Stomach (tissue), 9 donors: ENCODE measurements around the gene ARHGEF12. TPM values are rescaled to one million over a fixed set of nuclear protein-coding genes. Genes with fewer than 3 reads are reported as not detected.

ENCODE experiments used
- DNase-seq, 2 donors: peaks; one replicate each; pipeline versions ENCODE4 v3.0.0 to v3.0.0-alpha.2; 2013 to 2019
- H3K27ac ChIP-seq, 5 donors: fragments of 200-600 bp in 4 of 5; sonication (generic) in 4 of 5; one replicate each; pipeline ENCODE4 v1.5.1; 2013 to 2019; ENCODE audit warnings: mild to moderate bottlenecking in 1 of 5, moderate library complexity in 1 of 5
- H3K27me3 ChIP-seq, 3 donors: fragments of 200-600 bp; sonication (generic); one replicate each; pipeline ENCODE4 v1.5.1; 2017 to 2019; ENCODE audit warnings: mixed run types in 1 of 3
- H3K36me3 ChIP-seq, 4 donors: fragments of 200-600 bp; sonication (generic); 1 replicate in 3 of 4; 2 replicates in 1 of 4; pipeline ENCODE4 v1.5.1; 2016 to 2019
- H3K4me1 ChIP-seq, 4 donors: fragments of 200-600 bp; sonication (generic); one replicate each; pipeline ENCODE4 v1.5.1; 2016 to 2019
- H3K4me3 ChIP-seq, 4 donors: fragments of 200-600 bp; sonication (generic) in 3 of 4; one replicate each; pipeline ENCODE4 v1.5.1; 2016 to 2019; ENCODE audit warnings: mild to moderate bottlenecking in 1 of 4
- H3K9me3 ChIP-seq, 4 donors: fragments of 200-600 bp; sonication (generic); one replicate each; pipeline ENCODE4 v1.5.1; 2016 to 2019
- EP300 ChIP-seq: sonication (generic); formaldehyde crosslinking; IDR thresholded peaks from one replicate; pipeline ENCODE4 v1.6.1; 2017; ENCODE audit warnings: antibody characterized with exemption
- POLR2A ChIP-seq, 4 donors: fragments of 450-650 bp; IDR thresholded peaks; one replicate each; pipeline ENCODE4 v1.6.1; 2016; ENCODE audit warnings: antibody characterized with exemption in 4 of 4, control low read depth in 2 of 4, mild to moderate bottlenecking in 1 of 4, moderate library complexity in 1 of 4
- POLR2AphosphoS5 ChIP-seq, 3 donors: sonication (generic); formaldehyde crosslinking; IDR thresholded peaks; one replicate each; pipeline ENCODE4 v1.6.1; 2016; ENCODE audit warnings: antibody characterized with exemption in 3 of 3
- WGBS, 5 donors: extraction: QIAGEN DNeasy Blood & Tissue Kit in 3 of 5; methylation state at CpG; one replicate each; pipeline versions ENCODE4 v1.1.5 to v1.1.7; 2013 to 2018; 5-methylcytosine and 5-hydroxymethylcytosine counted together
- intact Hi-C: fragments of 100-400 bp; cut with DNase I; formaldehyde crosslinking; loops from one replicate; pipeline ENCODE4 v1.15.1; 2023; ENCODE audit warnings: low total_unique reads
- polyA plus RNA-seq, 3 donors: library from polyadenylated mRNA; stranded (reverse); fragments of 200-250 nt; gene quantifications; one replicate each; pipeline ENCODE4 v1.2.3, GENCODE V29; 2013
- total RNA-seq, 5 donors: library from RNA; depleted of rRNA; stranded (reverse); fragments of >200 nt; gene quantifications; one replicate each; pipeline versions ENCODE4 v1.1.0 to v1.2.3, GENCODE V29; 2014 to 2016
- TF ChIP-seq, protein P1 (sequence below), 7 experiments: fragments of 450-650 bp in 4 of 7; fragments of 200-600 bp in 3 of 7; sonication (generic) in 3 of 7; IDR thresholded peaks; one replicate each; pipeline ENCODE4 v1.5.1; 2016 to 2019; ENCODE audit warnings: antibody characterized with exemption in 7 of 7, control low read depth in 2 of 7, mild to moderate bottlenecking in 1 of 7
- donor health status: healthy with polysubstance abuse.
- donor health status: Bipolar disorder and iron deficiency.
- donor health status: healthy.

ARHGEF12 gene
- total and polyA plus RNA-seq, 8 donors = 11.5 to 186 (median 43.5) TPM

- H3K27me3 ChIP-seq = peaks cover 0 to 95% (median 50%) of the 10 kb centered on the region in 3 donors
- WGBS, 5 donors = 64 to 68% (median 66%) methylated on average over 15 to 20 of the region's 20 CpGs
Measured at GRCh38 chr11:120510406-120511115, 174.3 kb downstream of the ARHGEF12 start.

DNA sequence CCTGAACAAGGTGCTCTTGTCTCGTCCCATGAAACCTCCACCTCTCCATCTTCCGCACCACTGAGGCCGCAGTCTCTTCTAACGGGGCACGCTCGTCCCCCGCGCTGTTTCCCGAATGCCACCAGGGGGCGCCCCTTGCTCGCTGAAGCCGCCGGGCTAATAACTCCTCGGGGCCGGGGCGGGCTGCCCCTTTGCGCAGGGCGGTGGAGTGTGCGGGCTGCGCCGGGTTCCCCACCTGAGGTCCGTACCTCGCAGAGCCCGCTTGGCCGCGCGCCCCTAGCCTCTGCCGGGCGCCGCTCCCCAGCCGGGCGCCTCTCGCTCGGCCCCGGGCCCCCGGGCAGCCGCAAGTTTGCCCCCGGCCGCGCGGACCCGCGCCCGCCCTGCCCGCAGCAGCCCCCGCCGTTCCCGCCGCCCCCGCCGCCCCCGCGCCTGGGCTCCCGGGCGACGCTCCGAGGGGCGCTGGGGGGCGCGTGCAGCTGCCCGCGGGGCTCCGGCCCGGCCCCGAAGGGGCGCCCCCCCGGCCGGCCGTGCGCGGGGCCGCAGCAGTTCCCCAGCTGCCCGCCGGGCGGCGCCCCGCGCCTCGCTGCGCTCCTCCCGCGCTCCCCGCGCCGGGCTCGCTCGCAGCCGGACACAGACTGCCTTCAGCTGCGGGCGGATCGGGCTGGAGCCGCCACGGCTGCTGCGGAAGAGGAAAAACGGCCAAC lies 175.1 kb downstream of the ARHGEF12 start, which contains the start of gene GRIK4:
Gene GRIK4, plus strand, starts transcription at position 633 of the 704 bp plus-strand sequence. CDS start 148,571 bp downstream, outside the sequence.
- Histone ChIP-seq H3K36me3 (no peaks in the 10 kb centered on the region), H3K27me3 (peaks cover 0 to 94% (median 53%) of the 10 kb centered on the region in 3 donors)

More at GRCh38 chr11:120510406-120511115, 174.3 kb downstream of the ARHGEF12 start:
- TF ChIP-seq, protein P1, sequence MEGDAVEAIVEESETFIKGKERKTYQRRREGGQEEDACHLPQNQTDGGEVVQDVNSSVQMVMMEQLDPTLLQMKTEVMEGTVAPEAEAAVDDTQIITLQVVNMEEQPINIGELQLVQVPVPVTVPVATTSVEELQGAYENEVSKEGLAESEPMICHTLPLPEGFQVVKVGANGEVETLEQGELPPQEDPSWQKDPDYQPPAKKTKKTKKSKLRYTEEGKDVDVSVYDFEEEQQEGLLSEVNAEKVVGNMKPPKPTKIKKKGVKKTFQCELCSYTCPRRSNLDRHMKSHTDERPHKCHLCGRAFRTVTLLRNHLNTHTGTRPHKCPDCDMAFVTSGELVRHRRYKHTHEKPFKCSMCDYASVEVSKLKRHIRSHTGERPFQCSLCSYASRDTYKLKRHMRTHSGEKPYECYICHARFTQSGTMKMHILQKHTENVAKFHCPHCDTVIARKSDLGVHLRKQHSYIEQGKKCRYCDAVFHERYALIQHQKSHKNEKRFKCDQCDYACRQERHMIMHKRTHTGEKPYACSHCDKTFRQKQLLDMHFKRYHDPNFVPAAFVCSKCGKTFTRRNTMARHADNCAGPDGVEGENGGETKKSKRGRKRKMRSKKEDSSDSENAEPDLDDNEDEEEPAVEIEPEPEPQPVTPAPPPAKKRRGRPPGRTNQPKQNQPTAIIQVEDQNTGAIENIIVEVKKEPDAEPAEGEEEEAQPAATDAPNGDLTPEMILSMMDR (IDR thresholded peaks at IDR 0.05) = no peak
- TF ChIP-seq POLR2A (IDR thresholded peaks at IDR 0.05) (no peak), POLR2AphosphoS5 (IDR thresholded peaks at IDR 0.05) (no peak), EP300 (no peak)
- intact Hi-C loops = loop anchor here (5.0 to 10.0 kb wide), 2 partner anchors 177 to 684 kb away; no protein-coding TSS in a partner anchor
- H3K9me3 ChIP-seq = no peaks in the 10 kb centered on the region
- no peaks in the 10 kb centered on the region for H3K36me3 ChIP-seq
- peak overlapping the region in 2 of 4 donors; percentile 41 to 44 for H3K4me3 ChIP-seq
- H3K27ac ChIP-seq = no peak overlapping the region
- peaks cover 0 to 14% (median 6%) of the 10 kb centered on the region in 4 donors for H3K4me1 ChIP-seq
- no peak for DNase-seq

DNA sequence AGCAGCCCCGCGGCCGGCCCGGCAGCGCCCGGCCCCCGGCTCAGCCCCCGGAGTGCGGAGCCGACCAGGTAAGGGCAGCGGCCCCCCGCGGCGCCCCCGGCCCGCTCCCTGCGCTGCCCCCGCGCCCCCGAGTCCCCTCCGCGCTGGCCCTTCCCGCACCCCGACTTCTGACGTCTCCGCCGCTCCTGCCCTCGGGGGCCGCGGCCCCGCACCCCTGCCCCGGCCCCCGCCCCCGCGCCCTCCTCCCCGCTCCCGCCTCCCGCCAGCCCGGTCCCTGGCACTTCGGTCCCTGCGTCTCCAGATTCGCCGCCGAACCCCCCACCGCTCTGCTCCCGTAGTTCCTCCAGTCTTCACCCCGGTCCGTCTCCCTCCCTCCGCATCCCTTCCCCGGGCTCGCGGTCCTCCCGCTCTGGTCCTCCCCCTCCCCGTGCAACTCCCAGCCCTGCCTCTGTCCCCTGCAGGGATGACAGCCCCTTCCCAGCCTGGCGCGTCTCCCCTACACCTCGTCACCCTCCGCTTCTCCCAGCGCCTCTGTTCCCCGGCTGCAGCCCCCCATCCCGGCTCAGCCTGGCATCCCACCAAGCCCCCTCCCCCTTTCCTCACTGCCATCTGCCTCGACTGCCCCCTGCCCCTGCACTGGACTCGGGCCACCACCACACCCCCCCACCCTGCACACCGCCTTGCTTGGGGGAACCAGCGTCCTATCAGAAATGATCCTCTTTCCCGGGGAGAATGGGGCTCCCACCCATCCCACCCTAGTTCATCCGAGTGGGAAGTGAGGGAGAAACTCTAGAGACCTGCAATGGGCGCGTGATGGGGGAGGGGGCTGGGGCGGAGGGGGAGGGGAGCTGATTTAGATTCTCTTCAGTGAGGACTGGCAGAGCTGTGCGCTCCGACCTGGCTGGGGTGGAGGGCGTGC lies 175.9 kb downstream of the ARHGEF12 start:
- H3K36me3 ChIP-seq = no peaks in the 10 kb centered on the region
- H3K4me3 ChIP-seq = peak overlapping the region; percentile 35 to 48 (median 41)
- intact Hi-C loops = loop anchor here (5.0 to 10.0 kb wide), 2 partner anchors 175 to 683 kb away; no protein-coding TSS in a partner anchor
- H3K27ac ChIP-seq = peak overlapping the region in 1 of 5 donors; percentile 34
- no peaks in the 10 kb centered on the region for H3K9me3 ChIP-seq
- 8 to 15% (median 14%) methylated on average over 19 to 73 of the region's 73 CpGs for WGBS, 5 donors
- H3K4me1 ChIP-seq = peaks cover 0 to 14% (median 9%) of the 10 kb centered on the region in 4 donors
- TF ChIP-seq POLR2AphosphoS5 (IDR thresholded peaks at IDR 0.05) (no peak), EP300 (no peak), POLR2A (IDR thresholded peaks at IDR 0.05) (no peak)
- TF ChIP-seq, protein P1 (IDR thresholded peaks at IDR 0.05) = no peak
- peaks cover 0 to 94% (median 52%) of the 10 kb centered on the region in 3 donors for H3K27me3 ChIP-seq
- peak; percentile 23 to 53 for DNase-seq

More for the DNA sequence above, 175.1 kb downstream of the ARHGEF12 start, which contains the start of gene GRIK4:
- WGBS, 5 donors = 1% methylated on average over 14 to 95 of the region's 95 CpGs
- intact Hi-C loops = loop anchor here (5.0 to 10.0 kb wide), 2 partner anchors 176 to 684 kb away; no protein-coding TSS in a partner anchor
- H3K27ac ChIP-seq = peak within 1 kb of the TSS in 1 of 5 donors; percentile 34
- H3K9me3 ChIP-seq = no peaks in the 10 kb centered on the region
- peak; percentile 87 to 93 for DNase-seq
- H3K4me1 ChIP-seq = peaks cover 0 to 14% (median 6%) of the 10 kb centered on the region in 4 donors
- H3K4me3 ChIP-seq = peak within 1 kb of the TSS; percentile 44 to 48 (median 46)
- TF ChIP-seq, protein P1 (IDR thresholded peaks at IDR 0.05) = peak in 5 of 7 experiments; percentile 78 to 92 (median 88)
- no peak for TF ChIP-seq EP300
